K562 (cell line): Measurements from ENCODE around the gene FADD. TPM values are rescaled to one million over a fixed set of nuclear protein-coding genes. Genes with fewer than 3 reads are reported as not detected.
A peak's percentile ranks its signal among the peaks of the same experiment; 100 is the strongest.

Experiments used
- CSDE1 ChIP-seq, 2 experiments: fragments of 450-650 bp; IDR thresholded peaks; 2 replicates each; pipeline ENCODE4 v1.6.1; 2016; ENCODE audit warnings: mild to moderate bottlenecking in 1 of 2
- EZH2 ChIP-seq: IDR thresholded peaks from 2 replicates; pipeline ENCODE4 v1.6.1; 2012; ENCODE audit warnings: low read depth, mild to moderate bottlenecking, inconsistent platforms, low read length, borderline replicate concordance
- HNRNPUL1 ChIP-seq: fragments of 200-400 bp; formaldehyde crosslinking; IDR thresholded peaks from 2 replicates; pipeline ENCODE4 v1.6.1; 2017; ENCODE audit warnings: low read length
- KDM2B ChIP-seq: fragments of 250-450 bp; sonication (Bioruptor Pico); IDR thresholded peaks from 2 replicates; pipeline ENCODE4 v1.8.0; 2021; ENCODE audit warnings: mild to moderate bottlenecking, moderate library complexity
- KLF13 ChIP-seq: fragments of 450-650 bp; IDR thresholded peaks from 2 replicates; pipeline ENCODE4 v1.6.1; 2016; ENCODE audit warnings: missing genetic modification characterization, low read depth, mild to moderate bottlenecking, missing compliant biosample characterization, moderate library complexity, borderline replicate concordance
- MAFF ChIP-seq: IDR thresholded peaks from 2 replicates; pipeline ENCODE4 v1.6.1; 2012; ENCODE audit warnings: low read length, improper control_type of control experiment
- MXI1 ChIP-seq: IDR thresholded peaks from 2 replicates; pipeline ENCODE4 v1.6.1; 2011; ENCODE audit warnings: low read depth, mild to moderate bottlenecking, improper control_type of control experiment, low read length
- NFIC ChIP-seq: fragments of 450-650 bp; IDR thresholded peaks from 2 replicates; pipeline ENCODE4 v1.6.1; 2017; ENCODE audit warnings: mild to moderate bottlenecking, inconsistent platforms
- NFYB ChIP-seq: IDR thresholded peaks from 2 replicates; pipeline ENCODE4 v1.6.1; 2011; ENCODE audit warnings: mild to moderate bottlenecking, moderate library complexity; ENCODE audit not compliant: insufficient read length; ENCODE audit errors: extremely low read depth
- PHB2 ChIP-seq: fragments of 450-650 bp; IDR thresholded peaks from 2 replicates; pipeline ENCODE4 v1.6.1; 2017; ENCODE audit warnings: low read depth
- POLR2H ChIP-seq: IDR thresholded peaks from 2 replicates; pipeline ENCODE4 v1.6.1; 2016; ENCODE audit warnings: missing genetic modification characterization, low read depth, mild to moderate bottlenecking, control low read depth, missing compliant biosample characterization, moderate library complexity
- PPARD ChIP-seq: fragments of 250-450 bp; sonication (Bioruptor Pico); IDR thresholded peaks from 2 replicates; pipeline ENCODE4 v1.8.0; 2022; ENCODE audit warnings: inconsistent platforms, mild to moderate bottlenecking, moderate library complexity
- PRPF4 ChIP-seq: fragments of 200-400 bp; formaldehyde crosslinking; IDR thresholded peaks from one replicate; pipeline ENCODE4 v1.6.1; 2017; ENCODE audit warnings: low read length, low read depth, mild to moderate bottlenecking; ENCODE audit not compliant: insufficient read depth, poor library complexity, severe bottlenecking
- SMARCA5 ChIP-seq: fragments of 450-650 bp; IDR thresholded peaks from 2 replicates; pipeline ENCODE4 v1.6.1; 2016
- TCF7L2 ChIP-seq: fragments of 150-350 bp; IDR thresholded peaks from 2 replicates; pipeline ENCODE4 v1.6.1; 2016; ENCODE audit warnings: low read depth, mild to moderate bottlenecking, low read length, moderate library complexity
- TEAD2 ChIP-seq: fragments of 450-650 bp; IDR thresholded peaks from 2 replicates; pipeline ENCODE4 v1.6.1; 2016; ENCODE audit warnings: missing genetic modification characterization, control low read depth, missing compliant biosample characterization
- ZBTB1 ChIP-seq: sonication (generic); formaldehyde crosslinking; IDR thresholded peaks from 2 replicates; pipeline ENCODE4 v1.8.1; 2023; ENCODE audit warnings: missing genetic modification reagents, low read depth, mild to moderate bottlenecking, borderline replicate concordance
- ZNF444 ChIP-seq: fragments of 250-450 bp; sonication (Bioruptor Pico); IDR thresholded peaks from 2 replicates; pipeline ENCODE4 v1.4.0; 2020; ENCODE audit warnings: mild to moderate bottlenecking, moderate library complexity
- ZNF583 ChIP-seq: fragments of 250-450 bp; sonication (Bioruptor Pico); IDR thresholded peaks from 2 replicates; pipeline ENCODE4 v1.4.0; 2020
- polyA plus RNA-seq, 8 experiments: library from polyadenylated mRNA; depleted of rRNA in 4 of 8; stranded (reverse) in 5 of 8; unstranded in 3 of 8; fragments of >200 nt; fragmentation: Nextera tagmentation in 2 of 8; fragmentation: Illumina TruSeq in 1 of 8; extraction: Ambion mirVana in 2 of 8; extraction: Trizol in 1 of 8; gene quantifications; 2 replicates each; pipeline versions ENCODE4 v1.2.1 to v1.2.3, GENCODE V29; 2011 to 2014; ENCODE audit warnings: inconsistent platforms in 1 of 8, missing spikeins in 1 of 8
- total RNA-seq, 7 experiments: library from RNA; depleted of rRNA in 6 of 7; stranded (reverse); fragments of >200 nt in 6 of 7; fragmentation: Illumina TruSeq in 2 of 7; extraction: Trizol in 2 of 7; gene quantifications; 2 replicates each; pipeline versions ENCODE4 v1.2.1 to v1.2.3, GENCODE V29; 2011 to 2021; ENCODE audit warnings: low replicate concordance in 1 of 7
- TF ChIP-seq, protein P1 (sequence below), 2 experiments: fragments of 200-800 bp in 1 of 2; sonication (Bioruptor generic) in 1 of 2; sonication (generic) in 1 of 2; formaldehyde crosslinking in 1 of 2; IDR thresholded peaks in 1 of 2; conservative IDR thresholded peaks in 1 of 2; 2 replicates each; pipeline versions ENCODE4 v1.5.0 to v1.6.1; 2016 to 2020; ENCODE audit warnings: missing compliant biosample characterization in 1 of 2, missing genetic modification characterization in 1 of 2, missing genetic modification reagents in 1 of 2
- TF ChIP-seq, protein P2 (sequence below), 3 experiments: fragments of 200-800 bp in 1 of 3; fragments of 250-450 bp in 1 of 3; fragments of 450-650 bp in 1 of 3; sonication (Bioruptor Pico) in 1 of 3; sonication (Bioruptor generic) in 1 of 3; formaldehyde crosslinking in 1 of 3; IDR thresholded peaks; 2 replicates each; pipeline versions ENCODE4 v1.6.1 to v1.8.0; 2016 to 2022; ENCODE audit warnings: mild to moderate bottlenecking in 2 of 3, missing genetic modification characterization in 2 of 3, missing compliant biosample characterization in 1 of 3, moderate library complexity in 1 of 3
- TF ChIP-seq, protein P3 (sequence below): fragments of 450-650 bp; IDR thresholded peaks from 2 replicates; pipeline ENCODE4 v1.6.1; 2014; ENCODE audit warnings: low read depth, mild to moderate bottlenecking, moderate library complexity, borderline replicate concordance

The FADD gene
- total and polyA plus RNA-seq, 9 of the 15 experiments (the other 6 are each of a cell fraction or from before 2014, with no cell fraction given) = 0.29 to 26.9 (median 20.4) TPM

DNA sequence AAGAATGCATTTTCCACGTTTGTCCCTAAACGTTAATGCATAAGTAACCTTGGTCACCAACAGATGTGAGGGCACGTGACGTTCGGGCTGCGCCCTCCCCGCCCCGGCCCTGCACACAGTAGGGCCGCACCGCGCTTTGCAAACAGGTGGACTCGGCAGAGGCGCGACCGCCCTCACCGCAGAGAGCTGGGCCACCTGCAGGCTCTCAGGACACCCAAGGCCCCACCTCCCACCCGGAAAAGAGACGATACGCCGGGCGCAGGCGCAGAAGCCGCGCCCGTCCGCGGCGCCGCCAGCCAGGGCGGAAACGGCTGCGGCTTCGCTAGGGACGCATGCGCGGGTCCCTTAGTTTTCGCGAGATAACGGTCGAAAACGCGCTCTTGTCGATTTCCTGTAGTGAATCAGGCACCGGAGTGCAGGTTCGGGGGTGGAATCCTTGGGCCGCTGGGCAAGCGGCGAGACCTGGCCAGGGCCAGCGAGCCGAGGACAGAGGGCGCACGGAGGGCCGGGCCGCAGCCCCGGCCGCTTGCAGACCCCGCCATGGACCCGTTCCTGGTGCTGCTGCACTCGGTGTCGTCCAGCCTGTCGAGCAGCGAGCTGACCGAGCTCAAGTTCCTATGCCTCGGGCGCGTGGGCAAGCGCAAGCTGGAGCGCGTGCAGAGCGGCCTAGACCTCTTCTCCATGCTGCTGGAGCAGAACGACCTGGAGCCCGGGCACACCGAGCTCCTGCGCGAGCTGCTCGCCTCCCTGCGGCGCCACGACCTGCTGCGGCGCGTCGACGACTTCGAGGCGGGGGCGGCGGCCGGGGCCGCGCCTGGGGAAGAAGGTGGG, at the start of gene FADD (continued):
- TF ChIP-seq, protein P1, sequence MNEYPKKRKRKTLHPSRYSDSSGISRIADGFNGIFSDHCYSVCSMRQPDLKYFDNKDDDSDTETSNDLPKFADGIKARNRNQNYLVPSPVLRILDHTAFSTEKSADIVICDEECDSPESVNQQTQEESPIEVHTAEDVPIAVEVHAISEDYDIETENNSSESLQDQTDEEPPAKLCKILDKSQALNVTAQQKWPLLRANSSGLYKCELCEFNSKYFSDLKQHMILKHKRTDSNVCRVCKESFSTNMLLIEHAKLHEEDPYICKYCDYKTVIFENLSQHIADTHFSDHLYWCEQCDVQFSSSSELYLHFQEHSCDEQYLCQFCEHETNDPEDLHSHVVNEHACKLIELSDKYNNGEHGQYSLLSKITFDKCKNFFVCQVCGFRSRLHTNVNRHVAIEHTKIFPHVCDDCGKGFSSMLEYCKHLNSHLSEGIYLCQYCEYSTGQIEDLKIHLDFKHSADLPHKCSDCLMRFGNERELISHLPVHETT (CRISPR knock-in tag; conservative IDR thresholded peaks at IDR 0.05 in 1 of 2, IDR thresholded peaks at IDR 0.05 in 1 of 2) = no peak
- no peak for TF ChIP-seq PPARD (CRISPR knock-in tag)
- TF ChIP-seq ZBTB1 = no peak; the same call in 1 of the 2 replicates
- TF ChIP-seq HNRNPUL1 = no peak
- TF ChIP-seq POLR2H (tag) = no peak
- TF ChIP-seq NFIC = peak; percentile 23; the same call in 1 of the 2 replicates
- no peak for TF ChIP-seq MXI1
- no peak for TF ChIP-seq KDM2B (CRISPR knock-in tag)
- no peak for TF ChIP-seq ZNF444
- TF ChIP-seq MAFF = no peak
- TF ChIP-seq PRPF4 = peak; percentile 58
- TF ChIP-seq, protein P2, sequence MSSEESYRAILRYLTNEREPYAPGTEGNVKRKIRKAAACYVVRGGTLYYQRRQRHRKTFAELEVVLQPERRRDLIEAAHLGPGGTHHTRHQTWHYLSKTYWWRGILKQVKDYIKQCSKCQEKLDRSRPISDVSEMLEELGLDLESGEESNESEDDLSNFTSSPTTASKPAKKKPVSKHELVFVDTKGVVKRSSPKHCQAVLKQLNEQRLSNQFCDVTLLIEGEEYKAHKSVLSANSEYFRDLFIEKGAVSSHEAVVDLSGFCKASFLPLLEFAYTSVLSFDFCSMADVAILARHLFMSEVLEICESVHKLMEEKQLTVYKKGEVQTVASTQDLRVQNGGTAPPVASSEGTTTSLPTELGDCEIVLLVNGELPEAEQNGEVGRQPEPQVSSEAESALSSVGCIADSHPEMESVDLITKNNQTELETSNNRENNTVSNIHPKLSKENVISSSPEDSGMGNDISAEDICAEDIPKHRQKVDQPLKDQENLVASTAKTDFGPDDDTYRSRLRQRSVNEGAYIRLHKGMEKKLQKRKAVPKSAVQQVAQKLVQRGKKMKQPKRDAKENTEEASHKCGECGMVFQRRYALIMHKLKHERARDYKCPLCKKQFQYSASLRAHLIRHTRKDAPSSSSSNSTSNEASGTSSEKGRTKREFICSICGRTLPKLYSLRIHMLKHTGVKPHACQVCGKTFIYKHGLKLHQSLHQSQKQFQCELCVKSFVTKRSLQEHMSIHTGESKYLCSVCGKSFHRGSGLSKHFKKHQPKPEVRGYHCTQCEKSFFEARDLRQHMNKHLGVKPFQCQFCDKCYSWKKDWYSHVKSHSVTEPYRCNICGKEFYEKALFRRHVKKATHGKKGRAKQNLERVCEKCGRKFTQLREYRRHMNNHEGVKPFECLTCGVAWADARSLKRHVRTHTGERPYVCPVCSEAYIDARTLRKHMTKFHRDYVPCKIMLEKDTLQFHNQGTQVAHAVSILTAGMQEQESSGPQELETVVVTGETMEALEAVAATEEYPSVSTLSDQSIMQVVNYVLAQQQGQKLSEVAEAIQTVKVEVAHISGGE (CRISPR knock-in tag; IDR thresholded peaks at IDR 0.05) = peak in 1 of 3 experiments; percentile 66; a peak in 2 of 6 replicates
- no peak for TF ChIP-seq ZNF583
- no peak for TF ChIP-seq TCF7L2
- TF ChIP-seq TEAD2 (tag) = no peak
- no peak for TF ChIP-seq EZH2
- TF ChIP-seq NFYB = no peak
- TF ChIP-seq, protein P3, sequence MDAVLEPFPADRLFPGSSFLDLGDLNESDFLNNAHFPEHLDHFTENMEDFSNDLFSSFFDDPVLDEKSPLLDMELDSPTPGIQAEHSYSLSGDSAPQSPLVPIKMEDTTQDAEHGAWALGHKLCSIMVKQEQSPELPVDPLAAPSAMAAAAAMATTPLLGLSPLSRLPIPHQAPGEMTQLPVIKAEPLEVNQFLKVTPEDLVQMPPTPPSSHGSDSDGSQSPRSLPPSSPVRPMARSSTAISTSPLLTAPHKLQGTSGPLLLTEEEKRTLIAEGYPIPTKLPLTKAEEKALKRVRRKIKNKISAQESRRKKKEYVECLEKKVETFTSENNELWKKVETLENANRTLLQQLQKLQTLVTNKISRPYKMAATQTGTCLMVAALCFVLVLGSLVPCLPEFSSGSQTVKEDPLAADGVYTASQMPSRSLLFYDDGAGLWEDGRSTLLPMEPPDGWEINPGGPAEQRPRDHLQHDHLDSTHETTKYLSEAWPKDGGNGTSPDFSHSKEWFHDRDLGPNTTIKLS = peak; percentile 66
- TF ChIP-seq PHB2 = no peak
- no peak for TF ChIP-seq KLF13 (tag)
- no peak for TF ChIP-seq SMARCA5
- no peak for TF ChIP-seq CSDE1 (IDR thresholded peaks at IDR 0.05)
